Measurements from ENCODE around the gene CPXM1.

Gene CPXM1

GRCh38 chr20:2800521-2801285, at the start of gene CPXM1:
Gene CPXM1, minus strand, starts transcription at chr20:2800627. Its CDS starts 55 bp downstream, at chr20:2800572.
- H3K27ac ChIP-seq = no peak within 1 kb of the TSS
- ChIA-PET CTCF (interaction anchor here (0.5 kb wide), 1 partner anchor 28 kb away, joined by 3 read pairs; no protein-coding TSS in a partner anchor), POLR2A (ENCODE audit: low non-redundant PET) (no interaction called here)
- TF ChIP-seq, protein P1, sequence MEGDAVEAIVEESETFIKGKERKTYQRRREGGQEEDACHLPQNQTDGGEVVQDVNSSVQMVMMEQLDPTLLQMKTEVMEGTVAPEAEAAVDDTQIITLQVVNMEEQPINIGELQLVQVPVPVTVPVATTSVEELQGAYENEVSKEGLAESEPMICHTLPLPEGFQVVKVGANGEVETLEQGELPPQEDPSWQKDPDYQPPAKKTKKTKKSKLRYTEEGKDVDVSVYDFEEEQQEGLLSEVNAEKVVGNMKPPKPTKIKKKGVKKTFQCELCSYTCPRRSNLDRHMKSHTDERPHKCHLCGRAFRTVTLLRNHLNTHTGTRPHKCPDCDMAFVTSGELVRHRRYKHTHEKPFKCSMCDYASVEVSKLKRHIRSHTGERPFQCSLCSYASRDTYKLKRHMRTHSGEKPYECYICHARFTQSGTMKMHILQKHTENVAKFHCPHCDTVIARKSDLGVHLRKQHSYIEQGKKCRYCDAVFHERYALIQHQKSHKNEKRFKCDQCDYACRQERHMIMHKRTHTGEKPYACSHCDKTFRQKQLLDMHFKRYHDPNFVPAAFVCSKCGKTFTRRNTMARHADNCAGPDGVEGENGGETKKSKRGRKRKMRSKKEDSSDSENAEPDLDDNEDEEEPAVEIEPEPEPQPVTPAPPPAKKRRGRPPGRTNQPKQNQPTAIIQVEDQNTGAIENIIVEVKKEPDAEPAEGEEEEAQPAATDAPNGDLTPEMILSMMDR (conservative IDR thresholded peaks at IDR 0.05; ENCODE audit: low read depth) = no peak
- DNase-seq (ENCODE audit: low spot score) = no peak

GRCh38 chr20:2849529-2849928, 49.1 kb upstream of the CPXM1 start:
- CTCF ChIA-PET = interaction anchor here (0.6 to 0.9 kb wide), 3 partner anchors 16 to 106 kb away, joined by 3 to 7 read pairs (median 3); no protein-coding TSS in a partner anchor
- TF ChIP-seq, protein P1 (conservative IDR thresholded peaks at IDR 0.05; ENCODE audit: low read depth) = no peak
- no peak for DNase-seq (ENCODE audit: low spot score)

DNA sequence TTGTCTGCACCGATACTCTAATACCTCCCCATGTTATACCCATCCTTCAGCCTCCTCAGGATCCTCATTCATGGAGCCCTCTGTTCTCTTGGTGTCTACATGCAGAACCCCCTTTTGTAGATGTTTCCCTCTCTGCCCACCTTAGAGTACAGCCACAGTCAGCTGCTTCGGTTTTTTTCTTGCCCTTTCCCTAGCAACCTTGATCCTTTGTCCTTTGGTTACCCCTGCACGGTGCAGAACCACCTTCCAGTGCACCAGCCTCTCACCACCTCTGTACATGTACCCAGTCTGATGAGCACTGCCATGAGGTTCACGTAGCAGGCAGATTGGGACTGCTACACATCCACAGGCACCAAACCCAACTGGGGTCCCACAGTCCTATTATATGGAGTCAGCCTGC, 47.4 kb upstream of the CPXM1 start:
- TF ChIP-seq, protein P1 (conservative IDR thresholded peaks at IDR 0.05; ENCODE audit: low read depth) = no peak
- no peak overlapping the region for H3K27ac ChIP-seq
- POLR2A ChIA-PET (ENCODE audit: low non-redundant PET) = no interaction called here
- CTCF ChIA-PET = no interaction called here
- DNase-seq (ENCODE audit: low spot score) = no peak

More at GRCh38 chr20:2849529-2849928, 49.1 kb upstream of the CPXM1 start:
- POLR2A ChIA-PET (ENCODE audit: low non-redundant PET) = no interaction called here
- H3K27ac ChIP-seq = no peak overlapping the region

- POLR2A ChIA-PET (ENCODE audit: low non-redundant PET) = no interaction called here
- DNase-seq (ENCODE audit: low spot score) = no peak
These were observed 46.3 kb upstream of the CPXM1 start for GRCh38 chr20:2846698-2847097.

GRCh38 chr20:2845607-2846006, 45.2 kb upstream of the CPXM1 start:
- no peak overlapping the region for H3K27ac ChIP-seq
- POLR2A ChIA-PET (ENCODE audit: low non-redundant PET) = no interaction called here
- no peak for DNase-seq (ENCODE audit: low spot score)
- CTCF ChIA-PET = no interaction called here
- TF ChIP-seq, protein P1 (conservative IDR thresholded peaks at IDR 0.05; ENCODE audit: low read depth) = no peak

More at GRCh38 chr20:2846698-2847097, 46.3 kb upstream of the CPXM1 start:
- CTCF ChIA-PET = no interaction called here
- H3K27ac ChIP-seq = no peak overlapping the region
- TF ChIP-seq, protein P1 (conservative IDR thresholded peaks at IDR 0.05; ENCODE audit: low read depth) = no peak

DNA sequence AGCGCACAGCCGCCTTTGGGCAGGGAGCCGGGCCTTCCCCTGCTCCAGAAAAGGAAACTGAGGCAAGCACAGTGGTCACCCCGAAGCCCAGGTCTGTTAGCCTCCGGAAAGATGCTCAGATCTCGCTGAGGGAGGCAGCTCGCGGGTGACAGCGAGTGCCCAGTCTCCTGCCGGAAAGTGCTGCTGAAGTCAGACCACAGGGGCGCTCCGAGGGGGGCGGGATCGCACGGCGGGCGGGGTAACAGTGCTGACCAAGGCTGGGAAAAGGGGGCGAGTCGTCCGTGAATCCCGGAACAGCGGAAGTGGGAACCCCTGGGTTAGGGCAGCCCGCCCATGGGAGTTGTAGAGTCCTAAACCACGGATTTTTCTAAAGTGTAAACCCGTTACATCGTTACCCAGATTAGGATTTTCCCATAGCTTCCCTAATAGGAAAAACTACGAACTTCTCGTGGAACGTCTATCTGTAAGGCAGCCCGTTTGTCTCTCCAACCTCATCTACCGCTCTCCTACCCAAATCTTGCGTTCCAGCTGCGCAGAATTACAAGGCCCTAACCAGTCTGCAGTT, 40.6 kb upstream of the CPXM1 start:
- TF ChIP-seq, protein P1 (conservative IDR thresholded peaks at IDR 0.05; ENCODE audit: low read depth) = no peak
- peak; percentile 56 for DNase-seq (ENCODE audit: low spot score)
- ChIA-PET POLR2A (ENCODE audit: low non-redundant PET) (interaction anchor here (0.6 kb wide), 1 partner anchor 234 kb away, joined by 3 read pairs; no protein-coding TSS in a partner anchor), CTCF (interaction anchor here (1.3 to 2.4 kb wide), 2 partner anchors 11 to 14 kb away, joined by 5 to 11 read pairs; no protein-coding TSS in a partner anchor)
- peak overlapping the region; percentile 82 for H3K27ac ChIP-seq
